ENCODE measurements around the gene RPN1.

- TF ChIP-seq POLR2A (IDR thresholded peaks at IDR 0.05), result no peak
- TF ChIP-seq, protein P1, sequence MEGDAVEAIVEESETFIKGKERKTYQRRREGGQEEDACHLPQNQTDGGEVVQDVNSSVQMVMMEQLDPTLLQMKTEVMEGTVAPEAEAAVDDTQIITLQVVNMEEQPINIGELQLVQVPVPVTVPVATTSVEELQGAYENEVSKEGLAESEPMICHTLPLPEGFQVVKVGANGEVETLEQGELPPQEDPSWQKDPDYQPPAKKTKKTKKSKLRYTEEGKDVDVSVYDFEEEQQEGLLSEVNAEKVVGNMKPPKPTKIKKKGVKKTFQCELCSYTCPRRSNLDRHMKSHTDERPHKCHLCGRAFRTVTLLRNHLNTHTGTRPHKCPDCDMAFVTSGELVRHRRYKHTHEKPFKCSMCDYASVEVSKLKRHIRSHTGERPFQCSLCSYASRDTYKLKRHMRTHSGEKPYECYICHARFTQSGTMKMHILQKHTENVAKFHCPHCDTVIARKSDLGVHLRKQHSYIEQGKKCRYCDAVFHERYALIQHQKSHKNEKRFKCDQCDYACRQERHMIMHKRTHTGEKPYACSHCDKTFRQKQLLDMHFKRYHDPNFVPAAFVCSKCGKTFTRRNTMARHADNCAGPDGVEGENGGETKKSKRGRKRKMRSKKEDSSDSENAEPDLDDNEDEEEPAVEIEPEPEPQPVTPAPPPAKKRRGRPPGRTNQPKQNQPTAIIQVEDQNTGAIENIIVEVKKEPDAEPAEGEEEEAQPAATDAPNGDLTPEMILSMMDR (IDR thresholded peaks at IDR 0.05), result no peak
Observed at GRCh38 chr3:128572013-128572412, 78.6 kb downstream of the RPN1 start.
